ENCODE measurements around the gene CCDC88B.

DNA sequence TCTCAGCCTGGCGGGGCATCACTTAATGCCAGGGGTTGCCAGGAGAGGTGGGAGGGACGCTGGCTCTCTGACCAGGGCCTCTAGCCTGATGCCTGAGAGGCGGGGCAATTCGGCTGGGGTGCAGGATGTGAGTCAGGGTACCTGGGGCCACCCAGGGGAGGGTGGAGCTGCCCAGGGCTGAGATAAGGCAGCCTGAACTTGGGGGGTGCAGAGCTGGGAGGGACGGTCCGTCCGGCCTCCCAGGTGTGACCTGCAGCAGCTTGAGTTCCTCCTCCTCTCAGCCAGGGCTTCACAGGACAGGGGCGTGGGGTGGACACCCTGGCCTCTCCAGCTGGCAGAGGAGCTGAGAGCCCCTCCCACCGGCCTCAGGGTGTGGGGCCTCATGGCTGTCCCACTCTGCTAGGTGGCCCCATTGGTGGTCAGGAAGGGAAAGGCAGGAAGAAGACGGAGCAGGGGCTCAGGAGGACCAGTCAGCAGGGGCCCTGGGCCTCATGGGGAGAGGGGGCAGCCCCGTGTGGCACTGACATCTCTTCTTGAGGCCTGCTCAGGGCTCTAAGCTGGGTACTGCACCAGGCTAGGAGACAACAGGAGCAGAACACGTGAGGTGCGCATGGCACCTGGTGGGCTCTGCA is 18.0 kb downstream of the CCDC88B start:
- TF ChIP-seq CTCF (IDR thresholded peaks at IDR 0.05; ENCODE audit: low read depth, low read length), result no peak
- no peak for TF ChIP-seq EZH2phosphoT487 (IDR thresholded peaks at IDR 0.05; ENCODE audit: low read depth)

Measured in OCI-LY3 (cell line).